ENCODE results near the gene AMZ2.
"Not testable (repeated sequence)": the region's sequence is repeated elsewhere in the genome, so short reads cannot be mapped to it uniquely, and the experiment has no call there.

Gene AMZ2
- total RNA-seq, result 20.8 to 66.5 (median 40.3) reads per million in 17 experiments

- DNase-seq, result peak; percentile 97 to 99 (median 99)
Observed at GRCh38 chr17:68247445-68248198, at the start of gene AMZ2. Gene AMZ2 (plus strand): TSS chr17:68248043. CDS start chr17:68250188, 2,145 bp downstream.

- DNase-seq, result peak in 2 of 4 experiments; percentile 28 to 45
Observed at GRCh38 chr17:68198931-68199836, 48.7 kb upstream of the AMZ2 start.

- DNase-seq, result peak in 3 of 4 experiments; percentile 39 to 41 (median 40)
Observed at GRCh38 chr17:68199837-68200688, 47.8 kb upstream of the AMZ2 start.

- DNase-seq, result peak; percentile 83 to 87 (median 86)
Observed at GRCh38 chr17:68200689-68201417, 47.0 kb upstream of the AMZ2 start.

- not testable (repeated sequence) for DNase-seq
Observed at GRCh38 chr17:68201418-68201771, 46.4 kb upstream of the AMZ2 start.

GRCh38 chr17:68202321-68202720 is 45.5 kb upstream of the AMZ2 start:
- not testable (repeated sequence) for DNase-seq

- DNase-seq, result peak; percentile 48 to 71 (median 58)
Observed at GRCh38 chr17:68204736-68205135, 43.1 kb upstream of the AMZ2 start.

- DNase-seq, result peak; percentile 96 to 98 (median 98)
Observed at GRCh38 chr17:68205251-68205807, 42.5 kb upstream of the AMZ2 start.

- peak; percentile 29 to 42 (median 36) for DNase-seq
Observed at GRCh38 chr17:68205808-68206720, 41.8 kb upstream of the AMZ2 start.

- DNase-seq, result no peak
Observed at GRCh38 chr17:68207651-68208253, 40.1 kb upstream of the AMZ2 start.

GRCh38 chr17:68208651-68209050 is 39.2 kb upstream of the AMZ2 start:
- not testable (repeated sequence) for DNase-seq

GRCh38 chr17:68209191-68209900 is 38.5 kb upstream of the AMZ2 start:
- DNase-seq, result not testable (repeated sequence)

- no peak for DNase-seq
Observed at GRCh38 chr17:68210570-68211315, 37.1 kb upstream of the AMZ2 start.

GRCh38 chr17:68213428-68214411 is 34.1 kb upstream of the AMZ2 start:
- DNase-seq, result peak; percentile 77 to 93 (median 85)

- DNase-seq, result peak in 1 of 4 experiments; percentile 40
Observed at GRCh38 chr17:68215453-68215852, 32.4 kb upstream of the AMZ2 start.

GRCh38 chr17:68219429-68219828 is 28.4 kb upstream of the AMZ2 start:
- not testable (repeated sequence) for DNase-seq

GRCh38 chr17:68220186-68220585 is 27.7 kb upstream of the AMZ2 start:
- DNase-seq, result not testable (repeated sequence)

All from suppressor macrophage (primary cell).